ENCODE data around the gene METAP1. TPM values are rescaled to one million over a fixed set of nuclear protein-coding genes. Genes with fewer than 3 reads are reported as not detected.

Gene METAP1
- total RNA-seq, 1 experiment from 2014 or later, result 112 TPM

GRCh38 chr4:99061048-99061700 is 65.7 kb downstream of the METAP1 start:
- no TSS peak for BruUV-seq (replicated peaks)
- Histone ChIP-seq H3K36me3 (ENCODE audit: control insufficient read depth in 1 of 2, insufficient read depth in 2 of 2, low read length in 2 of 2) (peaks cover 9 to 31% of the 10 kb centered on the region in 2 experiments; a peak in 3 of 4 replicates), H3K4me3 (replicated peaks in 1 of 2; ENCODE audit: low read depth in 1 of 2, low read length in 2 of 2) (no peak overlapping the region), H3K79me2 (ENCODE audit: insufficient read depth, low read length) (peaks cover 16% of the 10 kb centered on the region; the same call in 1 of the 2 replicates), H3K27ac (ENCODE audit: low read depth, low read length) (peak overlapping the region; percentile 76; the same call in 1 of the 2 replicates), H2AFZ (ENCODE audit: low read depth, low read length, poor library complexity, severe bottlenecking) (no peak overlapping the region), H3K9ac (ENCODE audit: low read length) (peak overlapping the region; percentile 40; the same call in 1 of the 2 replicates), H3K9me2 (ENCODE audit: insufficient read depth) (no peaks in the 10 kb centered on the region), H3K27me3 (ENCODE audit: insufficient read depth, low read length) (no peaks in the 10 kb centered on the region), H3K9me3 (ENCODE audit: control insufficient read depth in 1 of 2, insufficient read depth in 1 of 2, low read depth in 1 of 2, low read length in 2 of 2) (no peaks in the 10 kb centered on the region), H4K20me1 (ENCODE audit: insufficient read depth) (no peaks in the 10 kb centered on the region), H3K4me1 (ENCODE audit: control insufficient read depth in 1 of 2, insufficient read depth in 2 of 2, low read length in 2 of 2) (peaks cover 22 to 40% of the 10 kb centered on the region in 2 experiments), H3K4me2 (ENCODE audit: low read length) (peak overlapping the region; percentile 57)
- DNase-seq (ENCODE audit: low read depth, low spot score), result no peak
- no peak for TF ChIP-seq ZNF274 (IDR thresholded peaks at IDR 0.05; ENCODE audit: low read depth, low read length)
- no peak for ATAC-seq
- intact Hi-C loops (cut with micrococcal nuclease), result no loop called here
- ChIA-PET RAD21 (ENCODE audit: low non-redundant PET in 1 of 2, low total read pairs in 2 of 2, uncharacterized antibody in 2 of 2, unreplicated experiment in 2 of 2) (interaction anchor here in 1 of 2 experiments (0.6 kb wide), 1 partner anchor 833 kb away, joined by 3 read pairs; no protein-coding TSS in a partner anchor), CTCF (interaction anchor here (1.3 kb wide), 1 partner anchor 66 kb away, joined by 4 read pairs; no protein-coding TSS in a partner anchor), POLR2A (no interaction called here)

GRCh38 chr4:99062120-99062519 is 66.6 kb downstream of the METAP1 start:
- TSS peak; percentile 68 for BruUV-seq (replicated peaks)
- H3K27ac ChIP-seq (ENCODE audit: low read depth, low read length), result no peak overlapping the region
- H3K27me3 ChIP-seq (ENCODE audit: insufficient read depth, low read length), result no peaks in the 10 kb centered on the region
- no peaks in the 10 kb centered on the region for H3K9me3 ChIP-seq (ENCODE audit: control insufficient read depth in 1 of 2, insufficient read depth in 1 of 2, low read depth in 1 of 2, low read length in 2 of 2)
- H3K4me2 ChIP-seq (ENCODE audit: low read length), result no peak overlapping the region
- ChIA-PET CTCF (no interaction called here), RAD21 (ENCODE audit: low non-redundant PET in 1 of 2, low total read pairs in 2 of 2, uncharacterized antibody in 2 of 2, unreplicated experiment in 2 of 2) (no interaction called here), POLR2A (no interaction called here)
- DNase-seq (ENCODE audit: low read depth, low spot score) (no peak), ATAC-seq (no peak)
- peaks cover 22 to 38% of the 10 kb centered on the region in 2 experiments for H3K4me1 ChIP-seq (ENCODE audit: control insufficient read depth in 1 of 2, insufficient read depth in 2 of 2, low read length in 2 of 2)
- intact Hi-C loops (cut with micrococcal nuclease), result no loop called here
- no peak overlapping the region for H2AFZ ChIP-seq (ENCODE audit: low read depth, low read length, poor library complexity, severe bottlenecking)
- TF ChIP-seq MAX (IDR thresholded peaks at IDR 0.05) (no peak), POLR2AphosphoS5 (IDR thresholded peaks at IDR 0.05; ENCODE audit: low read depth, low read length) (no peak), TCF7L2 (IDR thresholded peaks at IDR 0.05; ENCODE audit: borderline replicate concordance, extremely low read depth, insufficient read depth, insufficient read length) (no peak), EGR1 (IDR thresholded peaks at IDR 0.05; ENCODE audit: low read depth) (no peak), ATF3 (IDR thresholded peaks at IDR 0.05) (no peak), SRF (IDR thresholded peaks at IDR 0.05; ENCODE audit: low read depth) (no peak), SP1 (IDR thresholded peaks at IDR 0.05; ENCODE audit: low read depth) (no peak), ELF1 (IDR thresholded peaks at IDR 0.05; ENCODE audit: borderline replicate concordance, low read depth) (no peak), ZFX (IDR thresholded peaks at IDR 0.05) (no peak), CEBPB (IDR thresholded peaks at IDR 0.05; ENCODE audit: low read depth) (no peak), YY1 (IDR thresholded peaks at IDR 0.05; ENCODE audit: extremely low read depth, insufficient replicate concordance, low read depth, low read length) (no peak), ZBTB33 (IDR thresholded peaks at IDR 0.05; ENCODE audit: extremely low read depth, insufficient replicate concordance, low read length) (no peak), CBX3 (IDR thresholded peaks at IDR 0.05; ENCODE audit: low read depth) (no peak)
- H3K79me2 ChIP-seq (ENCODE audit: insufficient read depth, low read length), result peaks cover 11% of the 10 kb centered on the region; the same call in 1 of the 2 replicates
- no peaks in the 10 kb centered on the region for H3K9me2 ChIP-seq (ENCODE audit: insufficient read depth)
- no peak overlapping the region for H3K9ac ChIP-seq (ENCODE audit: low read length)
- no peak overlapping the region for H3K4me3 ChIP-seq (replicated peaks in 1 of 2; ENCODE audit: low read depth in 1 of 2, low read length in 2 of 2)
- peaks cover 9 to 31% of the 10 kb centered on the region in 2 experiments; a peak in 3 of 4 replicates for H3K36me3 ChIP-seq (ENCODE audit: control insufficient read depth in 1 of 2, insufficient read depth in 2 of 2, low read length in 2 of 2)
- H4K20me1 ChIP-seq (ENCODE audit: insufficient read depth), result no peaks in the 10 kb centered on the region
